Neuron (in vitro differentiated cells): Measurements from ENCODE around the gene STK32B.

Experiments used
- H2AFZ ChIP-seq: one replicate; pipeline ENCODE4 v1.6.1; 2013; ENCODE audit warnings: low read depth, mild to moderate bottlenecking, inconsistent platforms, low read length, moderate library complexity
- H3K27me3 ChIP-seq: one replicate; pipeline ENCODE4 v1.6.1; 2013; ENCODE audit warnings: low read length; ENCODE audit not compliant: insufficient read depth
- H3K36me3 ChIP-seq: one replicate; pipeline ENCODE4 v1.6.1; 2013; ENCODE audit warnings: low read length; ENCODE audit not compliant: insufficient read depth
- H3K4me1 ChIP-seq: one replicate; pipeline ENCODE4 v1.6.1; 2013; ENCODE audit warnings: low read length; ENCODE audit not compliant: insufficient read depth
- H3K4me3 ChIP-seq: 2 replicates; pipeline ENCODE4 v1.5.1; 2013; ENCODE audit warnings: mild to moderate bottlenecking, low read length, moderate library complexity
- H3K9me3 ChIP-seq: one replicate; pipeline ENCODE4 v1.6.1; 2013; ENCODE audit warnings: low read length

STK32B gene

DNA sequence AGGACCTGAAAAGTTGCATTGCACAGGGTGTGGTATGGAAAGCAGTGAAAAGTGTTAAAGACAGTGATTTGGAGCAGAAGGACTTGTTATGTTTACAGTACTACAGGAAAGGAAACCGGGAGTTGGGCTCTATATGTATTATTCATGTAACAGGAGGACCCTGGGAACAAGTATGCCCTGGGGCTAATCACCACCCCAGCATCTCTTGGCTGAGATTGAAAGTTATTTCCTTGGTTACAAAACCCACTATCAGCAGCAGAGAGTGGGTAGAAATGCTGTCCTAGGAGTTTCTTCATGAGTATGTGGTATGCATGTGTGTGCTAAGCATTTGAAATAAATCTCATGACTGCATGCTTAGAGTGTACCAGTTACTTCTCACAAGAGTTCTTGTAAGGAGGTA is 46.9 kb downstream of the STK32B start:
- Histone ChIP-seq H3K36me3 (no peaks in the 10 kb centered on the region), H3K4me3 (no peak overlapping the region), H2AFZ (no peak overlapping the region), H3K4me1 (no peaks in the 10 kb centered on the region), H3K9me3 (no peaks in the 10 kb centered on the region), H3K27me3 (no peaks in the 10 kb centered on the region)

- Histone ChIP-seq H3K9me3 (no peaks in the 10 kb centered on the region), H3K36me3 (no peaks in the 10 kb centered on the region), H3K4me1 (no peaks in the 10 kb centered on the region), H2AFZ (no peak overlapping the region), H3K27me3 (no peaks in the 10 kb centered on the region), H3K4me3 (no peak overlapping the region)
Measured at GRCh38 chr4:5100336-5100735, 49.1 kb downstream of the STK32B start.

GRCh38 chr4:5100986-5101385 is 49.7 kb downstream of the STK32B start:
- Histone ChIP-seq H3K9me3 (no peaks in the 10 kb centered on the region), H2AFZ (no peak overlapping the region), H3K36me3 (no peaks in the 10 kb centered on the region), H3K27me3 (no peaks in the 10 kb centered on the region), H3K4me3 (no peak overlapping the region), H3K4me1 (no peaks in the 10 kb centered on the region)

DNA sequence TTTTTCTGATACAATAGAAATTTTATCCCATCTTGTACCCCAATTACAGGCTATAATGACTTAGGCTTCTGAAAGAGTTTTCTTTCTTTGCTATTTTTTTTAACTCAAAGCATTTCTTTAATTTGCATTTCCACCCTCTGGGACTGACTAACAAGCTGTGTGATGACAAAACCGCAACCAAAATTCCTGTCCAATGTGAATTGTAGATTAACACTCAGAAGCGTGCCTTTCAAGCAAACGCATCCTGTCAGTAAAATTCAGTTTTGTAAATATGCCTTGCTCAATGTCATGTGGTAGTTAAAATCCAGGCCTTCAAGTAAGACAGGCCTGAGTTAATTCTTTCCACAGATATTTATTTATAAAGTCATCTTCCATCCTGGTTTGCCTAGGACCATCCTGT is 50.3 kb downstream of the STK32B start:
- Histone ChIP-seq H3K4me3 (no peak overlapping the region), H3K36me3 (no peaks in the 10 kb centered on the region), H3K4me1 (no peaks in the 10 kb centered on the region), H3K9me3 (no peaks in the 10 kb centered on the region), H2AFZ (no peak overlapping the region), H3K27me3 (no peaks in the 10 kb centered on the region)

GRCh38 chr4:5110901-5111300 is 59.6 kb downstream of the STK32B start:
- Histone ChIP-seq H3K9me3 (no peaks in the 10 kb centered on the region), H3K4me1 (no peaks in the 10 kb centered on the region), H3K36me3 (no peaks in the 10 kb centered on the region), H3K27me3 (no peaks in the 10 kb centered on the region), H3K4me3 (no peak overlapping the region), H2AFZ (no peak overlapping the region)

DNA sequence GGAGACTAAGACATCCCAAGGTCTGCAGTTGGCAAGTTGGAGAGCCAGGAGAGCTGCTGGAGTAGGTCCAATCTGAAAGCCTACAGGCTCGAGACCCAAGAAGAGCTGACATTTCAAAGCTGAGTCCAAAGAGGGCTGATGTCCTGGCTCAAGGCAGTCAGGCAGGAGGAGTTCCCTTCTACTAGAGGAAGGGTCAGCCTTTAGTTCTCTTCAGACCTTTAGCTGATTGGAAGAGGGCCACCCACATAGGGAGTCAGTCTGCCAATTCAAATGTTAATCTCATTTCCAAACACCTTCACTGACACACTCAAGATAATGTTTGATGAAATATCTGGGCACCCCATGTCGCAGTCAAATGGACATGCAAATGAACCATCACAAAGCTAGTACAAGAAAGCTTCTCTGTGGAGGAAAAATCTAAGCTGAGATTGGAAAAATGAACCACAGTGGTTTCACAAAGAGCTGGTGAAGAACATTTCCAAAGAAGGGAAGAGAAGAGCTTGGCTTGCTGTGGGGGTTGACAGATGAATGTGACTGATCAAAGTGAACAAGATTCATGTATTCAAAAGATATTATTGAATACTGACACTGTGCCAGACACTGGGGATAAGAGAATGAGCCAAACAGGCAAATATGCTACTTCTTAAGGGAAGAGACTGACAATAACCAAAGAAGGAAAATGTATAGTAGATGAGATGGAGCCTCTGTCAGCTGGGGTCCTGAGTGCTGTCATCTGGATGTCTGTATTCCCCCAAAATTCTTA is 61.2 kb downstream of the STK32B start:
- Histone ChIP-seq H2AFZ (no peak overlapping the region), H3K4me1 (no peaks in the 10 kb centered on the region), H3K36me3 (no peaks in the 10 kb centered on the region), H3K27me3 (no peaks in the 10 kb centered on the region), H3K9me3 (no peaks in the 10 kb centered on the region), H3K4me3 (no peak overlapping the region)

- H2AFZ ChIP-seq = no peak overlapping the region
- no peaks in the 10 kb centered on the region for H3K4me1 ChIP-seq
- H3K36me3 ChIP-seq = no peaks in the 10 kb centered on the region
- H3K9me3 ChIP-seq = no peaks in the 10 kb centered on the region
- no peak overlapping the region for H3K4me3 ChIP-seq
- H3K27me3 ChIP-seq = no peaks in the 10 kb centered on the region
Measured at GRCh38 chr4:5114950-5115349, 63.7 kb downstream of the STK32B start.

DNA sequence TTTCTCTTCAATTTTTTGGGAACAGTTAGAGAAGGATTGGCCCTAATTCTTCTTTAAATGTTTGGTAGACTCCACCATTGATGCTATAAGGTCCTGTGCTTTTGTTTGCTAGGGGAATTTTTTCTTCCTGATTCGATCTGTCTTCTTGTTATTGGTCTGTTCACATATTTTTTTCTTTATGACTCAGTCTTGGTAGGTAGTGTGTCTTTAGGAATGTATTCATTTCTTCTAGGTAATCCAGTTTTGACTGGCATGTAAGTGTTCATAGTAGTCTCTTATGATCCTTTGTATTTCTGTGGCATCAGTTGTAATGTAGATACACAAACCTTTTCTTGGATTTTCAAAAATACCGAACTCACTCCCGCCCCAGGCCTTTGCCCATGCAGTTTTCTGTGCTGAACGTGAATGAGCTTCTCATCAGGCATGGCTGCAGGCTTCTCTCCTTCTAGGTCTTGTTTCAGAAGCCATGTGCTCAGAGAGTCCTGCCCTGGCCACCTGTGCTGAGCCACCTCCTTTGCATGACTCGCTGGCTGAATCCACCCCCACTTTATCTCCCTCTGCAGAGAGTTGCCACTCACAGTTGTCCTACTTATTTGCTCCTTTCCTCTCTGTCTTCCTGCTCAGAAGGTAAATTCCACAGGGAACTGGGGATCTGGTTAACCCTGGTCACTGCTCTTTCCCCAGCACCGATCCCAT is 67.0 kb downstream of the STK32B start:
- H3K4me3 ChIP-seq = no peak overlapping the region
- H3K4me1 ChIP-seq = no peaks in the 10 kb centered on the region
- no peak overlapping the region for H2AFZ ChIP-seq
- H3K27me3 ChIP-seq = no peaks in the 10 kb centered on the region
- no peaks in the 10 kb centered on the region for H3K9me3 ChIP-seq
- no peaks in the 10 kb centered on the region for H3K36me3 ChIP-seq

DNA sequence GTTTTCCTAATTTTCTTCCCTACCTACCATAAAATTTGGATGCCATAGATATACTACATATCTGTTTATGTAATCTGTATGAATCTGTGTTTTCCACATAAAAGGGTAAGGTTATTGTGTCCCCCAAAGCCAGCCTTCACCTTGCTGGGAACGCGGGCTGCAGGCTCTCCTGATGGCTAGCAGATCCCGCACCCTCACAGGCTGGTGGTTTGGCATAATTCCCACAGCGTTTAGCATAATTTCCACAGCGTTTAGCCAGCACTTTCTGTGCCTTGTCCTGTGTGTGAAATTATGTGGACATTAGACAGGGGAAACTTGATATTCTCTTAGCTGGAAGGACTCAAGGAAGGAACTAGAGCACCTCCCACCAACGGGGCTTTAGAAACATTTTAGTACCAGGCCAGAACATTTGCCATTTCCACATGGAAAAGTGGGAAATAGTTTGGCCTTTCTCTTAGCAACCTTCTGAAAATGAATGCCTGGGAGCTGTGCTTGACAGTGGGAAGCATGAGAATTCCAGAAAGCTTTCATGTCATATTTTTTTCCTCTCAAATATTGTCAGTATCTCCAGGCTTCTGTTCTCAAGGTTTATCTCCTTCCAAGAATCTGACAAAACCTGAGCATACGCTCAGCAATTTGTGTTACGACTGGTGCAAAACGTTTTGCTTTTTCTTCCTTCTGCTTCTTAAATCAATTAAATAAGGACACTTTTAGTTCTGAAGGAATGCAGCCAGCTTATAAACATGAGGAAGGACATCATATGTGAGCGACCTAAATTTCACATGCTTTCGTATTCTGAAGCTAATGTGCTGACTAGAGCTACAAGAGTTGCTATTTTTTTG is 67.9 kb downstream of the STK32B start:
- H3K36me3 ChIP-seq = no peaks in the 10 kb centered on the region
- H3K4me1 ChIP-seq = no peaks in the 10 kb centered on the region
- no peaks in the 10 kb centered on the region for H3K27me3 ChIP-seq
- no peaks in the 10 kb centered on the region for H3K9me3 ChIP-seq
- H3K4me3 ChIP-seq = no peak overlapping the region
- H2AFZ ChIP-seq = no peak overlapping the region

DNA sequence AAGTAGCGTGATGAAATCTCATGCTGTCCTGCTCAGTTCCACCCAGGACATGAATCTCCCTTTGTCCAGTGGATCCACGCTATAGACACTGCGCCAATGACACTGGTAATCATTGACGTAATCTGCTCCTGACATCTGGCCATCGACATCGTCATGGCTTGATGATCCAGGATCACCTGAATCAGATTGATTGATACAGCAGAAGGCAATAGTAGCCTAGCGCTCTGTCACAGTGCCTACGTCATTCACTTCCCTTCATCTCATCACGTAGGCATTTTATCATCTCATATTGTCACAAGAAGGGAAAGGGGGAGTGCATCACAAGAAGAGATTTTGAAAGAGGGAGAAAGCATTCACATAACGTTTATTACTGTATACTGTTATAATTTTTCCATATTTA is 68.8 kb downstream of the STK32B start:
- H3K36me3 ChIP-seq = no peaks in the 10 kb centered on the region
- no peak overlapping the region for H3K4me3 ChIP-seq
- H2AFZ ChIP-seq = no peak overlapping the region
- no peaks in the 10 kb centered on the region for H3K4me1 ChIP-seq
- H3K9me3 ChIP-seq = no peaks in the 10 kb centered on the region
- no peaks in the 10 kb centered on the region for H3K27me3 ChIP-seq

DNA sequence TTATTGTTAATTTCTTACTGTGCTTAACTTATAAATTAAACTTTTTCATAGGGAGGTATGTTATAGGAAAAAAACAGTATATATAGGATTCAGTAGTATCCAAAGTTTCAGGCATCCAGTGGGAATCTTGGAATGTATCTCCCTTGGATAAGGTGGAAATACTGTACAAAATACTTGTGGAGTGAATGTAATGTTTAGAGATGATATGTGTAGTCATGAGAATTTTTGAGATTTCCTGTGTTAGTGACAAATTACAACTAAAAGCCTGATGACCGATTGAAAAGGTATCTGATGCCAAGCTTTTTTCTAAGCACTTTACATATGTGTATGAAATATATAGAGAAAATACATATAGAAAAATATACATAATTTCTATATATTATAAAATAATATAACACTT is 69.2 kb downstream of the STK32B start:
- Histone ChIP-seq H3K4me1 (no peaks in the 10 kb centered on the region), H3K27me3 (no peaks in the 10 kb centered on the region), H3K9me3 (no peaks in the 10 kb centered on the region), H2AFZ (no peak overlapping the region), H3K36me3 (no peaks in the 10 kb centered on the region), H3K4me3 (no peak overlapping the region)

GRCh38 chr4:5122114-5122513 is 70.8 kb downstream of the STK32B start:
- no peaks in the 10 kb centered on the region for H3K4me1 ChIP-seq
- no peak overlapping the region for H3K4me3 ChIP-seq
- H3K36me3 ChIP-seq = no peaks in the 10 kb centered on the region
- H3K9me3 ChIP-seq = no peaks in the 10 kb centered on the region
- no peaks in the 10 kb centered on the region for H3K27me3 ChIP-seq
- H2AFZ ChIP-seq = no peak overlapping the region

GRCh38 chr4:5124876-5125275 is 73.6 kb downstream of the STK32B start:
- Histone ChIP-seq H3K9me3 (no peaks in the 10 kb centered on the region), H2AFZ (no peak overlapping the region)

More at GRCh38 chr4:5124876-5125275, 73.6 kb downstream of the STK32B start:
- Histone ChIP-seq H3K4me3 (no peak overlapping the region), H3K36me3 (no peaks in the 10 kb centered on the region), H3K4me1 (no peaks in the 10 kb centered on the region), H3K27me3 (no peaks in the 10 kb centered on the region)
